ENCODE measurements around the gene EPB41L4A.

DNA sequence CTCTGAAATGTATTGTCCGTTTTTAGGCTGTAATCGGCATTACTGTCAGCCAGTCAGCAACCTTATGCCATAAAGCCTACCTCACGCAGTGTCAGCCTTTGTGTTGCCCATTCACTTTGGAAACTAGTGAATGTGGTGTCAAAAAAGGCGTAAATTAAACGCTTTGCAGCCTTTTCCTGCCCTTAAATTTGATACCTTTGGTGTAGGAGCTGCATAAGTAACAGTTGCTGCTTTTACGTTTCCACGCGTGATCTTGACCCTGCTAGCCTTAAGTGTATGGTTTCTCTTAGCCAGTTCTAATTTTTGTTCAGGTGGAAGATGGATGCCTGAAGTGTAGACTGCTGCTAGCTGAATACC is 257.7 kb downstream of the EPB41L4A start:
- no peak for TF ChIP-seq POLR2A (IDR thresholded peaks at IDR 0.05)
- TF ChIP-seq, protein P1, sequence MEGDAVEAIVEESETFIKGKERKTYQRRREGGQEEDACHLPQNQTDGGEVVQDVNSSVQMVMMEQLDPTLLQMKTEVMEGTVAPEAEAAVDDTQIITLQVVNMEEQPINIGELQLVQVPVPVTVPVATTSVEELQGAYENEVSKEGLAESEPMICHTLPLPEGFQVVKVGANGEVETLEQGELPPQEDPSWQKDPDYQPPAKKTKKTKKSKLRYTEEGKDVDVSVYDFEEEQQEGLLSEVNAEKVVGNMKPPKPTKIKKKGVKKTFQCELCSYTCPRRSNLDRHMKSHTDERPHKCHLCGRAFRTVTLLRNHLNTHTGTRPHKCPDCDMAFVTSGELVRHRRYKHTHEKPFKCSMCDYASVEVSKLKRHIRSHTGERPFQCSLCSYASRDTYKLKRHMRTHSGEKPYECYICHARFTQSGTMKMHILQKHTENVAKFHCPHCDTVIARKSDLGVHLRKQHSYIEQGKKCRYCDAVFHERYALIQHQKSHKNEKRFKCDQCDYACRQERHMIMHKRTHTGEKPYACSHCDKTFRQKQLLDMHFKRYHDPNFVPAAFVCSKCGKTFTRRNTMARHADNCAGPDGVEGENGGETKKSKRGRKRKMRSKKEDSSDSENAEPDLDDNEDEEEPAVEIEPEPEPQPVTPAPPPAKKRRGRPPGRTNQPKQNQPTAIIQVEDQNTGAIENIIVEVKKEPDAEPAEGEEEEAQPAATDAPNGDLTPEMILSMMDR (IDR thresholded peaks at IDR 0.05), result no peak

Data from ovary (tissue), 3 donors.